Fibroblast of lung (primary cell): Measurements from ENCODE around the gene MAS1. TPM values are rescaled to one million over a fixed set of nuclear protein-coding genes. Genes with fewer than 3 reads are reported as not detected.

Experiments
- DNase-seq, 2 donors: peaks; one replicate each; pipeline versions ENCODE4 v3.0.0 to v3.0.0-alpha.2; 2010; ENCODE audit warnings: low read depth in 2 of 2
- H2AFZ ChIP-seq: 2 replicates; pipeline ENCODE4 v1.5.1; 2012; ENCODE audit warnings: low read length, control low read depth, inconsistent platforms
- H3K27ac ChIP-seq: 2 replicates; pipeline ENCODE4 v1.5.1; 2011; ENCODE audit warnings: low read length, control low read depth; ENCODE audit not compliant: insufficient read depth
- H3K27me3 ChIP-seq: 2 replicates; pipeline ENCODE4 v1.5.1; 2011; ENCODE audit warnings: mild to moderate bottlenecking, low read length; ENCODE audit not compliant: control insufficient read depth, insufficient read depth
- H3K36me3 ChIP-seq: 2 replicates; pipeline ENCODE4 v1.5.1; 2011; ENCODE audit warnings: low read length; ENCODE audit not compliant: control insufficient read depth, insufficient read depth
- H3K4me1 ChIP-seq: 2 replicates; pipeline ENCODE4 v1.5.1; 2011; ENCODE audit warnings: low read length; ENCODE audit not compliant: control insufficient read depth, insufficient read depth; ENCODE audit errors: extremely low read depth
- H3K4me2 ChIP-seq: 2 replicates; pipeline ENCODE4 v1.5.1; 2011; ENCODE audit warnings: low read length, control low read depth; ENCODE audit not compliant: insufficient read depth; ENCODE audit errors: extremely low read depth
- H3K4me3 ChIP-seq, 4 experiments: fragments of 200-600 bp in 1 of 4; sonication (generic) in 1 of 4; replicated peaks in 1 of 4; 2 replicates each; pipeline ENCODE4 v1.5.1; 2011 to 2016; ENCODE audit warnings: low read length in 4 of 4, low read depth in 3 of 4, mild to moderate bottlenecking in 3 of 4, control low read depth in 2 of 4, inconsistent platforms in 1 of 4, mixed read lengths in 1 of 4; ENCODE audit not compliant: insufficient read depth in 1 of 4; ENCODE audit errors: control extremely low read depth in 1 of 4
- H3K79me2 ChIP-seq: 2 replicates; pipeline ENCODE4 v1.5.1; 2012; ENCODE audit warnings: mild to moderate bottlenecking, low read length, inconsistent platforms; ENCODE audit not compliant: control insufficient read depth, insufficient read depth
- H3K9ac ChIP-seq: 2 replicates; pipeline ENCODE4 v1.5.1; 2011; ENCODE audit warnings: mild to moderate bottlenecking, low read length, control low read depth; ENCODE audit not compliant: insufficient read depth
- H3K9me3 ChIP-seq: 2 replicates; pipeline ENCODE4 v1.5.1; 2012; ENCODE audit warnings: low read depth, low read length; ENCODE audit not compliant: control insufficient read depth, insufficient read depth
- H4K20me1 ChIP-seq: 2 replicates; pipeline ENCODE4 v1.5.1; 2011; ENCODE audit warnings: low read length; ENCODE audit not compliant: control insufficient read depth, insufficient read depth; ENCODE audit errors: extremely low read depth
- CTCF ChIP-seq, 2 donors: IDR thresholded peaks in 1 of 2; conservative IDR thresholded peaks in 1 of 2; 1 replicate in 1 of 2; 2 replicates in 1 of 2; pipeline ENCODE4 v1.5.1; 2011 to 2012; ENCODE audit warnings: low read length in 2 of 2, control low read depth in 1 of 2, inconsistent platforms in 1 of 2, low read depth in 1 of 2, mild to moderate bottlenecking in 1 of 2
- EZH2 ChIP-seq: IDR thresholded peaks from 2 replicates; pipeline ENCODE4 v1.5.1; 2012; ENCODE audit warnings: low read length, control low read depth, mild to moderate bottlenecking; ENCODE audit errors: missing control alignments
- polyA plus RNA-seq, 2 donors: library from polyadenylated mRNA; depleted of rRNA in 1 of 2; stranded (reverse) in 1 of 2; unstranded in 1 of 2; fragments of >200 nt; gene quantifications; 2 replicates each; pipeline ENCODE4 v1.2.1, GENCODE V29; 2011 to 2012; ENCODE audit warnings: missing spikeins in 1 of 2
- total RNA-seq: library from RNA; depleted of rRNA; stranded (reverse); fragments of >200 nt; gene quantifications from 2 replicates; pipeline ENCODE4 v1.2.1, GENCODE V29; 2014

MAS1 gene
- total and polyA plus RNA-seq, 2 donors (not counting 1 experiment from before 2014, with no cell fraction given) = not detected

GRCh38 chr6:159893064-159893463 is 2.3 kb downstream of the MAS1 start:
- no peak for DNase-seq
- Histone ChIP-seq H3K9ac (no peak overlapping the region), H3K27ac (no peak overlapping the region), H3K4me1 (no peaks in the 10 kb centered on the region), H3K27me3 (peaks cover 33% of the 10 kb centered on the region), H3K36me3 (no peaks in the 10 kb centered on the region), H3K4me3 (no peak overlapping the region), H2AFZ (no peak overlapping the region), H3K4me2 (no peak overlapping the region), H4K20me1 (no peaks in the 10 kb centered on the region), H3K9me3 (no peaks in the 10 kb centered on the region), H3K79me2 (no peaks in the 10 kb centered on the region)
- TF ChIP-seq EZH2 (no peak), CTCF (conservative IDR thresholded peaks at IDR 0.05 in 1 of 2, IDR thresholded peaks at IDR 0.05 in 1 of 2; ENCODE audit: low read depth in 1 of 2, low read length in 2 of 2) (no peak)

- Histone ChIP-seq H4K20me1 (no peaks in the 10 kb centered on the region), H3K4me3 (no peak overlapping the region), H3K4me2 (no peak overlapping the region), H3K4me1 (peaks cover 1% of the 10 kb centered on the region), H3K27me3 (peaks cover 22% of the 10 kb centered on the region), H3K36me3 (no peaks in the 10 kb centered on the region), H2AFZ (no peak overlapping the region), H3K9ac (no peak overlapping the region), H3K27ac (no peak overlapping the region), H3K9me3 (no peaks in the 10 kb centered on the region), H3K79me2 (no peaks in the 10 kb centered on the region)
- TF ChIP-seq EZH2 (no peak), CTCF (conservative IDR thresholded peaks at IDR 0.05 in 1 of 2, IDR thresholded peaks at IDR 0.05 in 1 of 2; ENCODE audit: low read depth in 1 of 2, low read length in 2 of 2) (no peak)
- no peak for DNase-seq
These were observed 4.2 kb downstream of the MAS1 start for GRCh38 chr6:159894991-159895390.

GRCh38 chr6:159897603-159898002 is 6.8 kb downstream of the MAS1 start:
- Histone ChIP-seq H4K20me1 (no peaks in the 10 kb centered on the region), H3K4me1 (peaks cover 8% of the 10 kb centered on the region), H2AFZ (no peak overlapping the region), H3K9me3 (no peaks in the 10 kb centered on the region), H3K79me2 (no peaks in the 10 kb centered on the region), H3K27ac (no peak overlapping the region), H3K9ac (no peak overlapping the region), H3K4me2 (no peak overlapping the region), H3K4me3 (no peak overlapping the region), H3K27me3 (peaks cover 5% of the 10 kb centered on the region), H3K36me3 (no peaks in the 10 kb centered on the region)
- TF ChIP-seq EZH2 (no peak), CTCF (conservative IDR thresholded peaks at IDR 0.05 in 1 of 2, IDR thresholded peaks at IDR 0.05 in 1 of 2; ENCODE audit: low read depth in 1 of 2, low read length in 2 of 2) (no peak)
- DNase-seq = no peak
